H1 (cell line): ENCODE measurements around the gene OSBPL5. TPM values are rescaled to one million over a fixed set of nuclear protein-coding genes. Genes with fewer than 3 reads are reported as not detected.

Experiments used
- BRCA1 ChIP-seq: IDR thresholded peaks from 2 replicates; pipeline ENCODE4 v1.6.1; 2012; ENCODE audit warnings: low read depth, low read length, improper control_type of control experiment
- EP300 ChIP-seq, 2 experiments: IDR thresholded peaks; 1 replicate in 1 of 2; 2 replicates in 1 of 2; pipeline ENCODE4 v1.6.1; 2011 to 2012; ENCODE audit warnings: low read depth in 2 of 2, low read length in 2 of 2, mild to moderate bottlenecking in 2 of 2, borderline replicate concordance in 1 of 2, inconsistent platforms in 1 of 2, moderate library complexity in 1 of 2
- EZH2 ChIP-seq: fragments of 200-600 bp; sonication (generic); IDR thresholded peaks from 2 replicates; pipeline ENCODE4 v1.7.1; 2012; ENCODE audit warnings: low read depth, mild to moderate bottlenecking, moderate library complexity, low read length, inconsistent platforms; ENCODE audit not compliant: severe bottlenecking
- FOSL1 ChIP-seq: IDR thresholded peaks from 2 replicates; pipeline ENCODE4 v1.6.1; 2011; ENCODE audit warnings: mild to moderate bottlenecking, low read depth, low read length, moderate library complexity; ENCODE audit not compliant: insufficient read depth
- GTF2F1 ChIP-seq: IDR thresholded peaks from 2 replicates; pipeline ENCODE4 v1.6.1; 2012; ENCODE audit warnings: low read depth, low read length, improper control_type of control experiment, borderline replicate concordance
- HDAC2 ChIP-seq, 2 experiments: fragments of 300-600 bp in 1 of 2; sonication (generic) in 1 of 2; IDR thresholded peaks; 2 replicates each; pipeline ENCODE4 v1.6.1; 2011 to 2012; ENCODE audit warnings: low read depth in 2 of 2, low read length in 2 of 2, mild to moderate bottlenecking in 2 of 2, moderate library complexity in 2 of 2, borderline replicate concordance in 1 of 2, inconsistent platforms in 1 of 2
- POU5F1 ChIP-seq: IDR thresholded peaks from 2 replicates; pipeline ENCODE4 v1.6.1; 2011; ENCODE audit warnings: low read depth, mild to moderate bottlenecking, low read length, moderate library complexity
- SP2 ChIP-seq: IDR thresholded peaks from 2 replicates; pipeline ENCODE4 v1.6.1; 2012; ENCODE audit warnings: mild to moderate bottlenecking, low read length, inconsistent platforms
- TEAD4 ChIP-seq: IDR thresholded peaks from 2 replicates; pipeline ENCODE4 v1.6.1; 2012; ENCODE audit warnings: low read depth, low read length, inconsistent platforms, mixed read lengths
- polyA plus RNA-seq, 7 experiments: library from polyadenylated mRNA; depleted of rRNA in 3 of 7; stranded (reverse) in 5 of 7; unstranded in 2 of 7; fragments of >200 nt in 5 of 7; fragments of 200-250 nt in 2 of 7; gene quantifications; 1 replicate in 5 of 7; 2 replicates in 1 of 7; 4 replicates in 1 of 7; pipeline versions ENCODE4 v1.2.1 to v1.2.3, GENCODE V29; 2011 to 2013; ENCODE audit warnings: missing spikeins in 2 of 7, mixed read lengths in 2 of 7
- total RNA-seq: library from RNA; stranded (reverse); fragmentation: NEBNext Ultra II Directional; extraction: Animal tissue kit (Norgen Biotek cat#: 25700); gene quantifications from 2 replicates; pipeline ENCODE4 v1.2.1, GENCODE V29; 2021
- TF ChIP-seq, protein P1 (sequence below): fragments of 300-600 bp; sonication (generic); IDR thresholded peaks from 2 replicates; pipeline ENCODE4 v1.7.1; 2012; ENCODE audit warnings: low read length, moderate library complexity, mild to moderate bottlenecking, inconsistent platforms; ENCODE audit not compliant: insufficient replicate concordance

Gene OSBPL5
- total and polyA plus RNA-seq, 2 of the 8 experiments (the other 6 are each of a cell fraction or from before 2014, with no cell fraction given) = 3.4 to 9.9 TPM

DNA sequence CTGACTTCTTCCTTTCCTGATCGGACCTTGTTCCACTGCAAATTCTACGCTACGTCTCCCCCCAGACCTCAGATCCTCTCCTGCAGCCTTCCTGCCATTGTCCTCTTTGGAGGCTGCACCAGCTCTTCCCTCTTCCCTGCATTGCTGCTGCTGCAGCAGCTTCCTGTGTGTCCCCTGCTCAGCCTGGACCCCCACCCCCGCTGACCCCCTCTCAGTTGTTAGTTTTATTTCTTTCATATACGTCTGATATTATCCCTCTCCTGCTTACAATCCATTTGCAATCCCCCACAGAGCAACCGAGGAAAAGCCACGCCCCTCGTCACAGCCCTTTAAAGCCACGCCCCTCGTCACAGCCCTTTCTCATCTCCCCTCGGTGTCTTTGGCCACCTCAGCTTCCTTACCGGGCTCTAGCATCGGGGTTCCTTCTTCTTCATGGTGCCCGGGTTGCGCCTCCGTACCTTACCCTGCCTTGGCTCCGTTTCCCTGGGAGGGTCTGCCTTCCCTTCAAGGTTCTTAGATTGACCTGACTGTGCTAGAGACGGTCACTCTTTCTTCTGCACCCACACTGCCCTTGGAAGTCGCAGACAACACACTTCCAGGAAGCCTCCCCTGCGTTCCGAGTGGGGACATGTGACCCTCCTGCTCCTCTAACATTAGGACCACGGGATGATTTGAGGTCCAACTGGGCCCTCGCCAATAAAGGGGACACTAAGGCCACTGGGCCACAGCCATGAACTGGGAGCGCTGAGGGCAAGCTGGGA, 48.7 kb upstream of the OSBPL5 start (continued):
- TF ChIP-seq, protein P1, sequence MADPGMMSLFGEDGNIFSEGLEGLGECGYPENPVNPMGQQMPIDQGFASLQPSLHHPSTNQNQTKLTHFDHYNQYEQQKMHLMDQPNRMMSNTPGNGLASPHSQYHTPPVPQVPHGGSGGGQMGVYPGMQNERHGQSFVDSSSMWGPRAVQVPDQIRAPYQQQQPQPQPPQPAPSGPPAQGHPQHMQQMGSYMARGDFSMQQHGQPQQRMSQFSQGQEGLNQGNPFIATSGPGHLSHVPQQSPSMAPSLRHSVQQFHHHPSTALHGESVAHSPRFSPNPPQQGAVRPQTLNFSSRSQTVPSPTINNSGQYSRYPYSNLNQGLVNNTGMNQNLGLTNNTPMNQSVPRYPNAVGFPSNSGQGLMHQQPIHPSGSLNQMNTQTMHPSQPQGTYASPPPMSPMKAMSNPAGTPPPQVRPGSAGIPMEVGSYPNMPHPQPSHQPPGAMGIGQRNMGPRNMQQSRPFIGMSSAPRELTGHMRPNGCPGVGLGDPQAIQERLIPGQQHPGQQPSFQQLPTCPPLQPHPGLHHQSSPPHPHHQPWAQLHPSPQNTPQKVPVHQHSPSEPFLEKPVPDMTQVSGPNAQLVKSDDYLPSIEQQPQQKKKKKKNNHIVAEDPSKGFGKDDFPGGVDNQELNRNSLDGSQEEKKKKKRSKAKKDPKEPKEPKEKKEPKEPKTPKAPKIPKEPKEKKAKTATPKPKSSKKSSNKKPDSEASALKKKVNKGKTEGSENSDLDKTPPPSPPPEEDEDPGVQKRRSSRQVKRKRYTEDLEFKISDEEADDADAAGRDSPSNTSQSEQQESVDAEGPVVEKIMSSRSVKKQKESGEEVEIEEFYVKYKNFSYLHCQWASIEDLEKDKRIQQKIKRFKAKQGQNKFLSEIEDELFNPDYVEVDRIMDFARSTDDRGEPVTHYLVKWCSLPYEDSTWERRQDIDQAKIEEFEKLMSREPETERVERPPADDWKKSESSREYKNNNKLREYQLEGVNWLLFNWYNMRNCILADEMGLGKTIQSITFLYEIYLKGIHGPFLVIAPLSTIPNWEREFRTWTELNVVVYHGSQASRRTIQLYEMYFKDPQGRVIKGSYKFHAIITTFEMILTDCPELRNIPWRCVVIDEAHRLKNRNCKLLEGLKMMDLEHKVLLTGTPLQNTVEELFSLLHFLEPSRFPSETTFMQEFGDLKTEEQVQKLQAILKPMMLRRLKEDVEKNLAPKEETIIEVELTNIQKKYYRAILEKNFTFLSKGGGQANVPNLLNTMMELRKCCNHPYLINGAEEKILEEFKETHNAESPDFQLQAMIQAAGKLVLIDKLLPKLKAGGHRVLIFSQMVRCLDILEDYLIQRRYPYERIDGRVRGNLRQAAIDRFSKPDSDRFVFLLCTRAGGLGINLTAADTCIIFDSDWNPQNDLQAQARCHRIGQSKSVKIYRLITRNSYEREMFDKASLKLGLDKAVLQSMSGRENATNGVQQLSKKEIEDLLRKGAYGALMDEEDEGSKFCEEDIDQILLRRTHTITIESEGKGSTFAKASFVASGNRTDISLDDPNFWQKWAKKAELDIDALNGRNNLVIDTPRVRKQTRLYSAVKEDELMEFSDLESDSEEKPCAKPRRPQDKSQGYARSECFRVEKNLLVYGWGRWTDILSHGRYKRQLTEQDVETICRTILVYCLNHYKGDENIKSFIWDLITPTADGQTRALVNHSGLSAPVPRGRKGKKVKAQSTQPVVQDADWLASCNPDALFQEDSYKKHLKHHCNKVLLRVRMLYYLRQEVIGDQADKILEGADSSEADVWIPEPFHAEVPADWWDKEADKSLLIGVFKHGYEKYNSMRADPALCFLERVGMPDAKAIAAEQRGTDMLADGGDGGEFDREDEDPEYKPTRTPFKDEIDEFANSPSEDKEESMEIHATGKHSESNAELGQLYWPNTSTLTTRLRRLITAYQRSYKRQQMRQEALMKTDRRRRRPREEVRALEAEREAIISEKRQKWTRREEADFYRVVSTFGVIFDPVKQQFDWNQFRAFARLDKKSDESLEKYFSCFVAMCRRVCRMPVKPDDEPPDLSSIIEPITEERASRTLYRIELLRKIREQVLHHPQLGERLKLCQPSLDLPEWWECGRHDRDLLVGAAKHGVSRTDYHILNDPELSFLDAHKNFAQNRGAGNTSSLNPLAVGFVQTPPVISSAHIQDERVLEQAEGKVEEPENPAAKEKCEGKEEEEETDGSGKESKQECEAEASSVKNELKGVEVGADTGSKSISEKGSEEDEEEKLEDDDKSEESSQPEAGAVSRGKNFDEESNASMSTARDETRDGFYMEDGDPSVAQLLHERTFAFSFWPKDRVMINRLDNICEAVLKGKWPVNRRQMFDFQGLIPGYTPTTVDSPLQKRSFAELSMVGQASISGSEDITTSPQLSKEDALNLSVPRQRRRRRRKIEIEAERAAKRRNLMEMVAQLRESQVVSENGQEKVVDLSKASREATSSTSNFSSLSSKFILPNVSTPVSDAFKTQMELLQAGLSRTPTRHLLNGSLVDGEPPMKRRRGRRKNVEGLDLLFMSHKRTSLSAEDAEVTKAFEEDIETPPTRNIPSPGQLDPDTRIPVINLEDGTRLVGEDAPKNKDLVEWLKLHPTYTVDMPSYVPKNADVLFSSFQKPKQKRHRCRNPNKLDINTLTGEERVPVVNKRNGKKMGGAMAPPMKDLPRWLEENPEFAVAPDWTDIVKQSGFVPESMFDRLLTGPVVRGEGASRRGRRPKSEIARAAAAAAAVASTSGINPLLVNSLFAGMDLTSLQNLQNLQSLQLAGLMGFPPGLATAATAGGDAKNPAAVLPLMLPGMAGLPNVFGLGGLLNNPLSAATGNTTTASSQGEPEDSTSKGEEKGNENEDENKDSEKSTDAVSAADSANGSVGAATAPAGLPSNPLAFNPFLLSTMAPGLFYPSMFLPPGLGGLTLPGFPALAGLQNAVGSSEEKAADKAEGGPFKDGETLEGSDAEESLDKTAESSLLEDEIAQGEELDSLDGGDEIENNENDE = no peak
- TF ChIP-seq HDAC2 (IDR thresholded peaks at IDR 0.05; ENCODE audit: borderline replicate concordance in 1 of 2, low read depth in 2 of 2, low read length in 2 of 2) = no peak
- TF ChIP-seq POU5F1 = no peak
- TF ChIP-seq FOSL1 = no peak
- no peak for TF ChIP-seq EP300 (IDR thresholded peaks at IDR 0.05; ENCODE audit: borderline replicate concordance in 1 of 2, low read depth in 2 of 2, low read length in 2 of 2)
- TF ChIP-seq SP2 = no peak
- no peak for TF ChIP-seq GTF2F1
- no peak for TF ChIP-seq TEAD4
- no peak for TF ChIP-seq BRCA1
- TF ChIP-seq EZH2 = no peak
